NCI-H2227 (cell line): Measurements from ENCODE around the gene SGMS1.
"Not testable (repeated sequence)": the region's sequence is repeated elsewhere in the genome, so short reads cannot be mapped to it uniquely, and the experiment has no call there.

Experiments used
- DNase-seq: peaks from one replicate; lab custom pipeline; 2025; ENCODE audit not compliant: unreplicated experiment; lab: John Stamatoyannopoulos, UW

SGMS1 gene

DNA sequence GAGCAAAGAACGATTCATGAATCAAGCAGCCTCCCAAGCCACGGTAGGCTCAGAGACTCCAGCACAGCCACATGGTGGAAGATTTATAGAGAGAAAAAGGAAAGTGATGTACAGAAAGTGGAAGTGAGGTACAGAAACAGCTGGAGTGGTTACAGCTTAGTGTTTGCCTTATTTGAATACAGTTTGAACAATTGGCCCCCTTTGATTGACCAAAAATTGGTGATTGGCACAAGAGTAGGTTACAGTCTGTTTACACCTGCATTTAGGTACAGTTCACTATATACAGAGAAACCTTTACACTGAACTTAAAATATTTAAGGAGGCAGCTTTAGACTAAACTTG is 236.1 kb downstream of the SGMS1 start:
- no peak for DNase-seq

DNA sequence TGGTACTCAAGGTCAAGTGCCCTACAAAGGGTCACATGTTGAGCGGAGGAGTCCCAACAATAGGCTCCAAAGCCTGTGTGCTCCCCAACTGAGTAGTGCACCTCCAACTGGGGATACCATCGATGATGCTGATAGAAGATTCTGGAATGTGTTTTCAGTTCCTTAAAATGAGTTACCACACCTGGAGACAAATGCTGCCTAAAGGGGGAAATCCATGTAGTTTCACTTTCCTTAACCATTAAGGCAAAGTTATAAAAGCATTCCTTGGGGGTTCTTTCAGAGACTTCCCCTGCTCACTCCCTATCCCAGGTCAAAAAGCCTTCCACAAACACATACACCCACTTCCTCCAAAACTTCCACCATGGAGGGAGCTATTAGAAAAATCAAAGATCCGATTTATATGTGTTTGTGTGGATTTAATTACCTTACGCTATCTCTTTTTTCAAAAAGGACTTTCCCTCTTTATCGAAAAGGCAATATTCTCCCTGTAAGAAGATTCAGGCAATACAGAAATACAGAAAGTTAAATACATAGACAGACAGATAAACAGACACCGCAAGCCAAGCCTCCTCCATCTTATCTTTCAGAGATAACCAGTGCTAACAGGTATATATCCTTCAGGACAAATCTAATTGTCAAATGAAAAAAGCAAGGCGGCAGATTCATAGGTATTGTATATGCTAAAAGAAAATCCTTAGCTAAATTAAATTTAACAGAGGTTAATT is 236.6 kb downstream of the SGMS1 start:
- no peak for DNase-seq

GRCh38 chr10:50385624-50386023 is 238.1 kb downstream of the SGMS1 start:
- DNase-seq: no peak

DNA sequence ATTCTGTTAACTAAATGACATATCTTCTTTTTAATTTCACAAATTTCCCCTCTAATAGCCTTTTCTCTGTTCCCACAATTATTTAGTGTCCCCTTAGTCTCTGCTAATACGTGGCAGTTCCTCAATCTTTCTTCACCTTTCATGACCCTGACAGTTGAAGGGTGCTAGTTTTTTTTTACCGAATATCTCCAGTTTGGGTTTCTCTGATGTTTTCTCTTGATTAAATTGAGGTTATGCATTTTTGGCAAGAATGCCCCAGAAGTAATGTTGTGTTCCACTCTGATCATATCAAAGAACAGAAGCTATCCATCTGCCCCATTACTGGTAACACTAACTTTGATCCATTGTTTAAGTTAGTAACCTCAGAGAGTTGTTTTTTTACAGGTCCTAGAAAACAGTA is 238.9 kb downstream of the SGMS1 start:
- DNase-seq: no peak

DNA sequence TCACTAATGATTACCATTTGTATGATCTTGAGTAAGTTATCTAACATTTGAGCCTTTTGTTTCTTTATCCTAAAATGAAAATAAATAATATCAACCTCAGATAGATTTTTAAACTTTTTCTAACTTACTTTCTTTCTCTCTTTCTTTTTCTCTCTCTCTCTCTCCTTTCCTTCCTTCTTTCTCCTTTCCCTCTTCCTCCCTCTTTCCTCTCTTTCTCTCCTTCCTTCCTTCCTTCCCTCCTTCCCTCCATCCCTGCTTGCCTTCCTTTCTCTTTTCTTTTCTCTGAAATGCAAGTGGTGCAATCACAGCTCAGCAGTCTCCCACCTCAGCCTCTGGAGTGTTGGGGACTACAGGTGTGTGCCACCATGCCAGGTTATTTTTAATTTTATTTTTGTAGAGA is 239.5 kb downstream of the SGMS1 start:
- DNase-seq: no peak

DNA sequence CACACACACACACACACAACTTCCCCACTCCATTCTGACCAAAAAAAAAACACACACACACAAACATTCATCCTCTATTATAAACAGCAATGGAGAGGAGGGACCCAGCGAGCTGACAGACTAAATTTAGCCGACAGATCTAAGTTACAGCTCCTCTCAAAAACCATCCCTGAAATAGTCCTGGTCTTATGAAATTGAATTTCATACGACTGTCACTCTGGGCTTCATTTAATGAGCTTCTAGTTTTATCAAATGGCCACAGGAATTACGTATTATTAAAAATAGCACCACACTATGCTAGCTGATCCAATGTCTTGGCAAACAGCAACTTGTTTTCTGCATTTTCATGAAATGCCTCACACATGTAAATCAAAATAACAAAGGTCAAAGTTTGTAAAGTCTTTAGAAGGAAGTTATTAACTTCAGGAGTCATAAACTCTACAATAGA is 241.2 kb downstream of the SGMS1 start:
- no peak for DNase-seq

GRCh38 chr10:50381642-50382041 is 242.1 kb downstream of the SGMS1 start:
- DNase-seq: no peak

DNA sequence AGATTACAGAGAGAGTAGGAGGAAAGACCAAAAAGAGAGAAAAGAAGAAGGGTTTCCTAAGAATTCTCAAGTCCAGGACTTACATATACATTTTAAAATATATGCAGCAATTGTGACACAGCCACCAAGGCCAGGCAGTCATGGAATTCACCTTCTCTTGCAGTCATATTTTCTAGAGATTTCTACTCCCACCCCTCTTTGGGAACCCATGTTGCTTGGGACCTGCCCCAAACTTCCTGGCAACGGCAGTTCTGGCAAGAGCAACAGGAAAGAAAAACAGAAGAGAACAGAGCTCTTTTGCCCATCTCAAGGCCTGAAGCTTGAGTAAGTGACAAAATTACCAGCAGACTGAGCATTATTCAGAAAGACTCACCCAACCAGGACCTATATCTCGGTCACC is 244.1 kb downstream of the SGMS1 start:
- DNase-seq: no peak

- no peak for DNase-seq
These were observed 248.0 kb downstream of the SGMS1 start for GRCh38 chr10:50375745-50376144.

GRCh38 chr10:50375051-50375452 is 248.7 kb downstream of the SGMS1 start:
- no peak for DNase-seq

GRCh38 chr10:50373821-50374501 is 249.8 kb downstream of the SGMS1 start:
- no peak for DNase-seq

- DNase-seq: no peak
These were observed 253.8 kb downstream of the SGMS1 start for GRCh38 chr10:50369931-50370330.

DNA sequence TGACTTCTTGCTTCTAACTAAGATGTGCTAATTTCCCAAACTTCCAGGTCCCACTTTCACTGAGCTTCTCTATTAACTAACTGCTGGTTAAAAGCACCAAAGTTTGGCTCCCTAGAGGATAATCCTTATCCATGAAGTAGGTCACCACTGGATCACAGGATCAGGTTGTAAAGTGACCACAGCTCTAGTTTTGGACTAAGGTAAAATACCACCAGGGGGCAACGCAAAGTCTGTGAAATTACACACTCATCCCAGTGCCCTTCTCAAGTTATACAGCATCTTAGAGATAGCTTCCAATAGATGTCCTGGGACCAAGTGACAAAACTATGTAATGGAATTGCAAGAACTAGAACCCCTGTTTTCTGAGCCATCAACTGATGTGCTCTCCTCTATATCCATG is 256.0 kb downstream of the SGMS1 start:
- DNase-seq: no peak

GRCh38 chr10:50366421-50366820 is 257.3 kb downstream of the SGMS1 start:
- not testable (repeated sequence) for DNase-seq

GRCh38 chr10:50364730-50365129 is 259.0 kb downstream of the SGMS1 start:
- DNase-seq: not testable (repeated sequence)

GRCh38 chr10:50362547-50363125 is 261.1 kb downstream of the SGMS1 start:
- no peak for DNase-seq

GRCh38 chr10:50361946-50362345 is 261.8 kb downstream of the SGMS1 start:
- DNase-seq: no peak

DNA sequence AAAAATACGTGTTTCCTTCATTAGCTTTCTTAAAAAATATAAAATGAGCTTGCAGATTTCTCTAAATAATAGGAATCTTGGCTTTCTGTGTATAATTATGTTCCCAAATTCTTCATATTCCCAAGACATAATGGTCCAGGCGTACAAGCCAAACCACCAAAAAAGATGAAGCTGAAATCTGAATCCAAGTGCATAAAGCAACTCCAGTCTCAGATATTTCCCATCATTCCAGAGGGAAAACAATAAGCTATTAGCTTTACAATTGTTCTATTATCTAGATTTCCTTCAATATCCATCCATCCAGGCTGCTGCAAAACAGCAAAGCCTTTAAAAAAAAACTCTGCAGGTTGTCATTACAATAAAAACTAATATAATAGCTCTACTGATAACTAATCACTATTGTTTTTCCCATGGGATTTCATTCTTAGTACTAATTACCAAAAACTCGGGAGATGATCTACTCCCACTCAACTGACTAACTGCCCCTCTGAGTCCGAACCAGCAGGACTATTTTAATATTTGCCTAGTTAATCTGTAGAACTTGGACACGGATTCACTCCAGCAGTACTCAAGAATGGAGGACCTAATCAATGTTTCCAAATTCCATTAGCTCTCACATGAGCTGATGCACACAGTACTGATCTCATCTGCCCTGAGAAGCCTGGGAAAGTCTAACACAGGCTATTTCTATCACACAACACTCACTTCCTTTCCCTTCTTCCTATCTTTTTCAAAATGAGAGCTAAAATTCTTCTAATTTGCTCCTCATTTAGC is 263.5 kb downstream of the SGMS1 start:
- no peak for DNase-seq

- no peak for DNase-seq
These were observed 264.6 kb downstream of the SGMS1 start for GRCh38 chr10:50358925-50359687.

DNA sequence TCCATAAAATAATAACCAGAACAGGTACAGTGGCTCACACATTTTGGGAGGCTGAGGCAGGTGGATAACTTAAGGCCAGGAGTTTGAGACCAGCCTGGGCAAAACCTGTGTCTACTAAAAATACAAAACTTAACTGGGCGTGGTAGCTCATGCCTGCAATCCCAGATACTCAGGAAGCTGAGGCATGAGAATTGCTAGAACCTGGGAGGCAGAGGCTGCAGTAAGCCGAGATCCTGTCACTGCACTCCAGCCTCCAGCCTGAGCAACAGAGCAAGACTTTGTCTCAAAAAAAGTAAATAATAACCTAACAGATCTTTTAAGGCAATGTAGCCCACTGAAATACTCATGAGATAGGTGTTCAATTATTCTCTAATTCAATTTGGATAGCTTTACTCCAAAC is 265.3 kb downstream of the SGMS1 start:
- DNase-seq: no peak

GRCh38 chr10:50356481-50356832 is 267.3 kb downstream of the SGMS1 start:
- DNase-seq: not testable (repeated sequence)
